ENCODE data around the gene MGAT3.

DNA sequence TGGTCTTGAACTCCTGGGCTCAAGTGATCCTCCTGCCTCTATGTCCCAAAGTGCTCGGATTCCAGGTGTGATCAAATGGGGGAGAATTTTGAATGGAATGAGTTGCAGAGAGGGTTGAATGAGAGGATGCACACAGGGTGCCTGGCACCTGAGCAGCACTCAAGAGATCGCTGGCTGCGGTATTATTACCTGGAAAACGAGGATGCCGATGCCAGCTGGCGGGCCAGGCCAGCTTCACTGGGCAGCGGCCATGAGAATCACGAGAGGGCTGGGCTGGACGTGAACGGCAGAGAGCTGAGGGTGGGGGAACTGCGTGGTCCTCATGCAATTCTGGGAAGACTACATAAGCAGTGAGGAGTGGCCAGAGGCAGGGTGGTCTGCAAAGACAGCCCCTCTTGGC lies 2.9 kb downstream of the MGAT3 start:
- TF ChIP-seq YY1 (IDR thresholded peaks at IDR 0.05; ENCODE audit: insufficient read depth, insufficient read length) (no peak), SUZ12 (IDR thresholded peaks at IDR 0.05; ENCODE audit: extremely low read depth, insufficient read depth, insufficient read length) (no peak), ZNF274 (IDR thresholded peaks at IDR 0.05; ENCODE audit: low read depth, low read length) (no peak)

Measured in NT2/D1 (cell line).